Left ventricle myocardium inferior (tissue), 1 donor: ENCODE measurements around the gene RUNX3. TPM values are rescaled to one million over a fixed set of nuclear protein-coding genes. Genes with fewer than 3 reads are reported as not detected.

Experiments used
- DNase-seq: peaks from one replicate; pipeline ENCODE4 v3.0.0-alpha.2; 2020
- H3K27ac ChIP-seq: fragments of 200-600 bp; replicated peaks from 2 replicates; pipeline ENCODE4 v1.8.0; 2021
- H3K27me3 ChIP-seq: fragments of 200-600 bp; 2 replicates; pipeline ENCODE4 v1.8.0; 2021; ENCODE audit warnings: low read depth
- H3K36me3 ChIP-seq: fragments of 200-600 bp; 2 replicates; pipeline ENCODE4 v1.8.0; 2021
- H3K4me1 ChIP-seq: fragments of 200-600 bp; 2 replicates; pipeline ENCODE4 v1.8.0; 2021
- H3K4me3 ChIP-seq: fragments of 200-600 bp; 2 replicates; pipeline ENCODE4 v1.8.0; 2021; ENCODE audit warnings: mild to moderate bottlenecking, moderate library complexity
- H3K9me3 ChIP-seq: fragments of 200-600 bp; replicated peaks from 2 replicates; pipeline ENCODE4 v1.8.0; 2021
- intact Hi-C: fragments of 100-400 bp; cut with micrococcal nuclease; formaldehyde crosslinking; loops from one replicate; pipeline ENCODE4 v1.11.0; 2022
- total RNA-seq: library from RNA; stranded (reverse); fragmentation: NEBNext Ultra II Directional; extraction: Animal tissue kit (Norgen Biotek cat#: 25700); gene quantifications from one replicate; pipeline ENCODE4 v1.2.1, GENCODE V29; 2021
- TF ChIP-seq, protein P1 (sequence below): fragments of 200-600 bp; IDR thresholded peaks from 2 replicates; pipeline ENCODE4 v1.8.0; 2021; ENCODE audit warnings: antibody characterized with exemption, mild to moderate bottlenecking, borderline replicate concordance
- donor health status: DM: no; HTN: yes; CAD: no; lungs with severe emphysema.

The RUNX3 gene
- total RNA-seq, 1 donor from 2014 or later: 0.52 TPM

GRCh38 chr1:24925082-24925779 lies 4.8 kb downstream of the RUNX3 start:
- Histone ChIP-seq H3K36me3 (no peaks in the 10 kb centered on the region), H3K9me3 (no peaks in the 10 kb centered on the region), H3K4me3 (no peak overlapping the region), H3K27ac (no peak overlapping the region), H3K27me3 (peaks cover 93% of the 10 kb centered on the region), H3K4me1 (peaks cover 24% of the 10 kb centered on the region)
- intact Hi-C loops: no loop called here
- DNase-seq: no peak
- TF ChIP-seq, protein P1, sequence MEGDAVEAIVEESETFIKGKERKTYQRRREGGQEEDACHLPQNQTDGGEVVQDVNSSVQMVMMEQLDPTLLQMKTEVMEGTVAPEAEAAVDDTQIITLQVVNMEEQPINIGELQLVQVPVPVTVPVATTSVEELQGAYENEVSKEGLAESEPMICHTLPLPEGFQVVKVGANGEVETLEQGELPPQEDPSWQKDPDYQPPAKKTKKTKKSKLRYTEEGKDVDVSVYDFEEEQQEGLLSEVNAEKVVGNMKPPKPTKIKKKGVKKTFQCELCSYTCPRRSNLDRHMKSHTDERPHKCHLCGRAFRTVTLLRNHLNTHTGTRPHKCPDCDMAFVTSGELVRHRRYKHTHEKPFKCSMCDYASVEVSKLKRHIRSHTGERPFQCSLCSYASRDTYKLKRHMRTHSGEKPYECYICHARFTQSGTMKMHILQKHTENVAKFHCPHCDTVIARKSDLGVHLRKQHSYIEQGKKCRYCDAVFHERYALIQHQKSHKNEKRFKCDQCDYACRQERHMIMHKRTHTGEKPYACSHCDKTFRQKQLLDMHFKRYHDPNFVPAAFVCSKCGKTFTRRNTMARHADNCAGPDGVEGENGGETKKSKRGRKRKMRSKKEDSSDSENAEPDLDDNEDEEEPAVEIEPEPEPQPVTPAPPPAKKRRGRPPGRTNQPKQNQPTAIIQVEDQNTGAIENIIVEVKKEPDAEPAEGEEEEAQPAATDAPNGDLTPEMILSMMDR: no peak

DNA sequence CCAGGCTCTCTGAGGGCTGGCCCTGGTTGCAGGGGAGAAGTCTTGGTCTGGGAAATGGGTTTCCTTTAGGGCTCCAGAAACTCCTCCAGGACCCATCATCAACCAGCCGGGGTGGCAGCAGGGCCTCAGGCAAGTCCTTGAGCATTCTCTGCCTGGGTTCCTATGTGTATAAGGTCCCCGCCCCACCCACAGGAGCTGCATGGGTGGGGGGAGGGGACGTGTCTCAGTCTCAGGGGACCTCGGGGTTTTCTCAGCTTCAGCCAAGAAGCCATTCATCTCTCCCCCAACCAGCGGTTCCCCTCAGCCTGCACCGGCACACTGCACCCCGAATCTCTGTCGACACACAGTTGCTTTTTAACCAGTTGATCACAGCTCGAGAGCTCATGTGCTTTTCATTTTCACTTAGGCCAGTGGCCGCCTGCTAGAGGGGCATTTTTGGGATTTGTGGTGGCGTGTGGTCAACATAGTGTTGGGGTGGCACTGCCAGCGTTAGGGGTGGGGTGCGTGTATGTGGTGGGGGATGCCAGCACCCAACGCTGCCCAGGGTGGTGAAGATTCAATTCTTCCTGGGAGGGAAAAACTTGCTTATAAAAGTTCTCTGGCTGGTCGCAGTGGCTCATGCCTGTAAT lies 6.5 kb downstream of the RUNX3 start:
- Histone ChIP-seq H3K27me3 (peaks cover 78% of the 10 kb centered on the region), H3K4me3 (no peak overlapping the region), H3K4me1 (peaks cover 11% of the 10 kb centered on the region), H3K27ac (no peak overlapping the region), H3K9me3 (no peaks in the 10 kb centered on the region), H3K36me3 (no peaks in the 10 kb centered on the region)
- DNase-seq: no peak
- intact Hi-C loops: no loop called here
- TF ChIP-seq, protein P1: no peak

- no peaks in the 10 kb centered on the region for H3K9me3 ChIP-seq
- TF ChIP-seq, protein P1: no peak
- H3K27me3 ChIP-seq: peaks cover 65% of the 10 kb centered on the region
- H3K4me1 ChIP-seq: peaks cover 6% of the 10 kb centered on the region
- intact Hi-C loops: no loop called here
- H3K36me3 ChIP-seq: no peaks in the 10 kb centered on the region
- H3K4me3 ChIP-seq: no peak overlapping the region
- no peak for DNase-seq
- H3K27ac ChIP-seq: no peak overlapping the region
Observed at GRCh38 chr1:24921938-24922662, 8.0 kb downstream of the RUNX3 start.

GRCh38 chr1:24921412-24921811 lies 8.7 kb downstream of the RUNX3 start:
- intact Hi-C loops: no loop called here
- Histone ChIP-seq H3K9me3 (no peaks in the 10 kb centered on the region), H3K36me3 (no peaks in the 10 kb centered on the region), H3K4me1 (peaks cover 4% of the 10 kb centered on the region), H3K4me3 (no peak overlapping the region), H3K27ac (no peak overlapping the region), H3K27me3 (peaks cover 65% of the 10 kb centered on the region)
- TF ChIP-seq, protein P1: no peak
- DNase-seq: no peak

GRCh38 chr1:24920533-24920925 lies 9.5 kb downstream of the RUNX3 start:
- H3K27me3 ChIP-seq: peaks cover 65% of the 10 kb centered on the region
- no peaks in the 10 kb centered on the region for H3K9me3 ChIP-seq
- TF ChIP-seq, protein P1: no peak
- H3K27ac ChIP-seq: no peak overlapping the region
- H3K4me3 ChIP-seq: no peak overlapping the region
- intact Hi-C loops: no loop called here
- H3K4me1 ChIP-seq: no peaks in the 10 kb centered on the region
- DNase-seq: no peak
- H3K36me3 ChIP-seq: no peaks in the 10 kb centered on the region
